H9 (cell line): ENCODE measurements around the gene IGF1R. TPM values are rescaled to one million over a fixed set of nuclear protein-coding genes. Genes with fewer than 3 reads are reported as not detected.

Experiments
- DNase-seq: peaks from one replicate; pipeline ENCODE4 v3.0.0-alpha.2; 2017
- H2AFZ ChIP-seq: one replicate; pipeline ENCODE4 v1.6.1; 2013; ENCODE audit warnings: mild to moderate bottlenecking, low read length, control low read depth, moderate library complexity
- H2AK5ac ChIP-seq: 2 replicates; pipeline ENCODE4 v1.6.1; 2013; ENCODE audit warnings: low read length, control low read depth, mixed read lengths; ENCODE audit not compliant: insufficient read length
- H2BK120ac ChIP-seq: one replicate; pipeline ENCODE4 v1.6.1; 2013; ENCODE audit warnings: low read depth, mild to moderate bottlenecking, low read length, control low read depth, inconsistent platforms; ENCODE audit not compliant: poor library complexity, severe bottlenecking
- H2BK12ac ChIP-seq: 2 replicates; pipeline ENCODE4 v1.6.1; 2013; ENCODE audit warnings: low read length, control low read depth, mixed read lengths, low read depth; ENCODE audit not compliant: insufficient read length
- H2BK15ac ChIP-seq: 2 replicates; pipeline ENCODE4 v1.6.1; 2013; ENCODE audit warnings: low read depth, low read length, control low read depth
- H2BK20ac ChIP-seq: one replicate; pipeline ENCODE4 v1.6.1; 2013; ENCODE audit warnings: low read depth, mild to moderate bottlenecking, low read length, control low read depth, inconsistent platforms; ENCODE audit not compliant: poor library complexity, severe bottlenecking
- H2BK5ac ChIP-seq: 2 replicates; pipeline ENCODE4 v1.6.1; 2013; ENCODE audit warnings: low read length, control low read depth, mixed read lengths; ENCODE audit not compliant: insufficient read length
- H3K14ac ChIP-seq: 2 replicates; pipeline ENCODE4 v1.6.1; 2013; ENCODE audit warnings: low read length, control low read depth; ENCODE audit not compliant: insufficient read depth
- H3K18ac ChIP-seq: 2 replicates; pipeline ENCODE4 v1.6.1; 2013; ENCODE audit warnings: low read depth, mild to moderate bottlenecking, mixed read lengths, low read length, control low read depth; ENCODE audit not compliant: insufficient read length
- H3K23ac ChIP-seq: 2 replicates; pipeline ENCODE4 v1.6.1; 2013; ENCODE audit warnings: low read length, control low read depth, mixed read lengths, low read depth; ENCODE audit not compliant: insufficient read length
- H3K23me2 ChIP-seq: 2 replicates; pipeline ENCODE4 v1.6.1; 2013; ENCODE audit warnings: low read depth, mild to moderate bottlenecking, mixed read lengths, low read length, control low read depth; ENCODE audit not compliant: insufficient read length, poor library complexity, severe bottlenecking
- H3K27ac ChIP-seq: 2 replicates; pipeline ENCODE4 v1.5.1; 2013; ENCODE audit warnings: low read length, control low read depth, mixed read lengths, low read depth; ENCODE audit not compliant: insufficient read length
- H3K27me3 ChIP-seq: 2 replicates; pipeline ENCODE4 v1.6.1; 2013; ENCODE audit warnings: low read length, control low read depth, inconsistent platforms; ENCODE audit not compliant: insufficient read depth
- H3K4ac ChIP-seq: 2 replicates; pipeline ENCODE4 v1.6.1; 2013; ENCODE audit warnings: low read depth, mild to moderate bottlenecking, control low read depth, inconsistent platforms, low read length, moderate library complexity
- H3K4me1 ChIP-seq: 2 replicates; pipeline ENCODE4 v1.6.1; 2013; ENCODE audit warnings: low read length, control low read depth, inconsistent platforms; ENCODE audit not compliant: insufficient read depth
- H3K4me2 ChIP-seq: 2 replicates; pipeline ENCODE4 v1.6.1; 2013; ENCODE audit warnings: low read length, control low read depth, mixed read lengths; ENCODE audit not compliant: insufficient read length, insufficient read depth
- H3K56ac ChIP-seq: 2 replicates; pipeline ENCODE4 v1.6.1; 2013; ENCODE audit warnings: low read depth, mild to moderate bottlenecking, mixed read lengths, low read length, control low read depth; ENCODE audit not compliant: insufficient read length
- H3K79me1 ChIP-seq: 2 replicates; pipeline ENCODE4 v1.6.1; 2013; ENCODE audit warnings: low read depth, mild to moderate bottlenecking, moderate library complexity, low read length, control low read depth, inconsistent platforms; ENCODE audit not compliant: insufficient read depth, poor library complexity, severe bottlenecking
- H3K79me2 ChIP-seq: 2 replicates; pipeline ENCODE4 v1.6.1; 2013; ENCODE audit warnings: low read length, control low read depth, inconsistent platforms; ENCODE audit not compliant: insufficient read depth
- H3K9ac ChIP-seq: 2 replicates; pipeline ENCODE4 v1.6.1; 2013; ENCODE audit warnings: low read length, control low read depth, mixed read lengths; ENCODE audit not compliant: insufficient read length; ENCODE audit errors: extremely low read depth
- H3K9me3 ChIP-seq: one replicate; pipeline ENCODE4 v1.6.1; 2013; ENCODE audit warnings: low read depth, low read length, inconsistent platforms; ENCODE audit not compliant: control insufficient read depth
- H3T11ph ChIP-seq: one replicate; pipeline ENCODE4 v1.6.1; 2013; ENCODE audit warnings: mild to moderate bottlenecking, low read length, control low read depth, inconsistent platforms
- H4K20me1 ChIP-seq: one replicate; pipeline ENCODE4 v1.6.1; 2013; ENCODE audit not compliant: control insufficient read depth, insufficient read length, insufficient read depth
- H4K5ac ChIP-seq: 2 replicates; pipeline ENCODE4 v1.6.1; 2013; ENCODE audit warnings: low read depth, mild to moderate bottlenecking, mixed read lengths, low read length, control low read depth; ENCODE audit not compliant: insufficient read length
- H4K8ac ChIP-seq: replicated peaks from 2 replicates; pipeline ENCODE4 v1.6.1; 2013; ENCODE audit warnings: low read length, control low read depth, mixed read lengths, low read depth; ENCODE audit not compliant: insufficient read length
- H4K91ac ChIP-seq: 2 replicates; pipeline ENCODE4 v1.6.1; 2013; ENCODE audit warnings: low read depth, mild to moderate bottlenecking, moderate library complexity, mixed read lengths, low read length, control low read depth; ENCODE audit not compliant: insufficient read length
- H3K27ac Mint-ChIP-seq, 3 experiments: 2 replicates in 2 of 3; 3 replicates in 1 of 3; pipeline ENCODE4 v1.8.0; 2020 to 2021; ENCODE audit warnings: mixed read lengths in 3 of 3, mild to moderate bottlenecking in 1 of 3, moderate library complexity in 1 of 3
- H3K27me3 Mint-ChIP-seq: 2 replicates; pipeline ENCODE4 v1.8.0; 2021; ENCODE audit warnings: low read depth, mild to moderate bottlenecking, moderate library complexity, mixed read lengths
- H3K36me3 Mint-ChIP-seq, 3 experiments: 2 replicates in 2 of 3; 3 replicates in 1 of 3; pipeline ENCODE4 v1.8.0; 2020 to 2021; ENCODE audit warnings: low read depth in 3 of 3, mixed read lengths in 3 of 3; ENCODE audit not compliant: insufficient read depth in 1 of 3
- H3K4me1 Mint-ChIP-seq, 2 experiments: 2 replicates each; pipeline ENCODE4 v1.8.0; 2020; ENCODE audit warnings: mixed read lengths in 2 of 2
- H3K4me3 Mint-ChIP-seq, 2 experiments: 2 replicates in 1 of 2; 3 replicates in 1 of 2; pipeline ENCODE4 v1.8.0; 2020 to 2021; ENCODE audit warnings: mild to moderate bottlenecking in 2 of 2, mixed read lengths in 2 of 2, moderate library complexity in 1 of 2
- H3K9me3 Mint-ChIP-seq, 2 experiments: 2 replicates in 1 of 2; 3 replicates in 1 of 2; pipeline ENCODE4 v1.8.0; 2020; ENCODE audit warnings: mild to moderate bottlenecking in 2 of 2, mixed read lengths in 2 of 2, moderate library complexity in 1 of 2
- WGBS: extraction: QIAGEN DNeasy Blood & Tissue Kit; methylation state at CpG from one replicate; pipeline ENCODE4 v1.1.7; 2013; ENCODE audit warnings: missing lambda C conversion rate, low lambda C conversion rate, mixed read lengths; ENCODE audit not compliant: insufficient read length; ENCODE audit errors: extremely low coverage; 5-methylcytosine and 5-hydroxymethylcytosine counted together
- total RNA-seq: library from RNA; stranded (reverse); gene quantifications from 2 replicates; pipeline ENCODE4 v1.2.1, GENCODE V29; 2021
- TF ChIP-seq, protein P1 (sequence below): fragments of 200-600 bp; sonication (generic); conservative IDR thresholded peaks from 3 replicates; pipeline ENCODE4 v1.8.0; 2021; ENCODE audit warnings: antibody characterized with exemption, mild to moderate bottlenecking

The IGF1R gene
- total RNA-seq, 1 experiment from 2014 or later, result 70.0 TPM

DNA sequence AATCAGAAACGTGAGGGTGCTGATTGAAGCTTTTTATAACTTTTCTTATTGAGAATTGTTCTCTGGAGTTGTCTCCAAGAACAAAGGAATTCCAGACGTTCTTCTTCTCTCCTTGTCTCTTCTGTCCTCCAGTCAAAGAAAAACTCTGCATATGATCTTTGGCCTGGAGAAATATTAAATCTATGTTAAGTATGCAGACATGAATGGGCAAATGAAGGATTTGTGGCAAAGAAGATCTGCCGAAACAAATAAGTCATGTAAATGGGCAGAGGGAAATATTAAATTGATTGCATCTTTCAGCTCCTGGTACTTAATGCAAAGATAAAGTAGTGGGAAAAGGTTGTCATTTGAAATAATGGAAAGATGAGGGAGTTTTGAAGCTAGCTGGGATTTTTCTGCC lies 74.9 kb downstream of the IGF1R start:
- H3K4me3 Mint-ChIP-seq, result no peak overlapping the region
- H2BK5ac ChIP-seq, result no peak overlapping the region
- no peaks in the 10 kb centered on the region for H3K9me3 Mint-ChIP-seq
- H3K27ac Mint-ChIP-seq, result no peak overlapping the region; a peak in 1 of 7 replicates
- no peak overlapping the region for H3K14ac ChIP-seq
- H2BK12ac ChIP-seq, result no peak overlapping the region
- H4K91ac ChIP-seq, result no peak overlapping the region
- TF ChIP-seq, protein P1, sequence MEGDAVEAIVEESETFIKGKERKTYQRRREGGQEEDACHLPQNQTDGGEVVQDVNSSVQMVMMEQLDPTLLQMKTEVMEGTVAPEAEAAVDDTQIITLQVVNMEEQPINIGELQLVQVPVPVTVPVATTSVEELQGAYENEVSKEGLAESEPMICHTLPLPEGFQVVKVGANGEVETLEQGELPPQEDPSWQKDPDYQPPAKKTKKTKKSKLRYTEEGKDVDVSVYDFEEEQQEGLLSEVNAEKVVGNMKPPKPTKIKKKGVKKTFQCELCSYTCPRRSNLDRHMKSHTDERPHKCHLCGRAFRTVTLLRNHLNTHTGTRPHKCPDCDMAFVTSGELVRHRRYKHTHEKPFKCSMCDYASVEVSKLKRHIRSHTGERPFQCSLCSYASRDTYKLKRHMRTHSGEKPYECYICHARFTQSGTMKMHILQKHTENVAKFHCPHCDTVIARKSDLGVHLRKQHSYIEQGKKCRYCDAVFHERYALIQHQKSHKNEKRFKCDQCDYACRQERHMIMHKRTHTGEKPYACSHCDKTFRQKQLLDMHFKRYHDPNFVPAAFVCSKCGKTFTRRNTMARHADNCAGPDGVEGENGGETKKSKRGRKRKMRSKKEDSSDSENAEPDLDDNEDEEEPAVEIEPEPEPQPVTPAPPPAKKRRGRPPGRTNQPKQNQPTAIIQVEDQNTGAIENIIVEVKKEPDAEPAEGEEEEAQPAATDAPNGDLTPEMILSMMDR, result no peak
- no peaks in the 10 kb centered on the region for H3K27me3 ChIP-seq
- peaks cover 19% of the 10 kb centered on the region for H3K79me1 ChIP-seq
- H2AFZ ChIP-seq, result no peak overlapping the region
- H3K27ac ChIP-seq, result no peak overlapping the region
- H2BK20ac ChIP-seq, result no peak overlapping the region
- no CpG with 5 or more reads among the region's 3 CpGs for WGBS
- no peaks in the 10 kb centered on the region for H3K23me2 ChIP-seq
- no peak overlapping the region for H3K4ac ChIP-seq
- peaks cover 33% of the 10 kb centered on the region for H3K4me1 ChIP-seq
- no peaks in the 10 kb centered on the region for H4K20me1 ChIP-seq
- peaks cover 70 to 80% of the 10 kb centered on the region in 2 experiments for H3K4me1 Mint-ChIP-seq
- no peaks in the 10 kb centered on the region for H3K27me3 Mint-ChIP-seq
- H4K5ac ChIP-seq, result no peak overlapping the region
- H3K23ac ChIP-seq, result no peak overlapping the region
- no peak for DNase-seq
- H4K8ac ChIP-seq, result no peak overlapping the region
- H2BK120ac ChIP-seq, result no peak overlapping the region
- no peak overlapping the region for H3K9ac ChIP-seq
- H3K18ac ChIP-seq, result no peak overlapping the region
- no peak overlapping the region for H3K56ac ChIP-seq
- H2AK5ac ChIP-seq, result no peak overlapping the region
- H3K79me2 ChIP-seq, result peaks cover 73% of the 10 kb centered on the region; the same call in 1 of the 2 replicates
- H3T11ph ChIP-seq, result no peak overlapping the region
- H3K4me2 ChIP-seq, result no peak overlapping the region
- no peak overlapping the region for H2BK15ac ChIP-seq
- peaks cover 5 to 10% (median 7%) of the 10 kb centered on the region in 3 experiments; a peak in 4 of 7 replicates for H3K36me3 Mint-ChIP-seq
- H3K9me3 ChIP-seq, result no peaks in the 10 kb centered on the region
